ENCODE data around the gene TTF1.
"Not testable (repeated sequence)": the region's sequence is repeated elsewhere in the genome, so short reads cannot be mapped to it uniquely, and the experiment has no call there.

Gene TTF1

DNA sequence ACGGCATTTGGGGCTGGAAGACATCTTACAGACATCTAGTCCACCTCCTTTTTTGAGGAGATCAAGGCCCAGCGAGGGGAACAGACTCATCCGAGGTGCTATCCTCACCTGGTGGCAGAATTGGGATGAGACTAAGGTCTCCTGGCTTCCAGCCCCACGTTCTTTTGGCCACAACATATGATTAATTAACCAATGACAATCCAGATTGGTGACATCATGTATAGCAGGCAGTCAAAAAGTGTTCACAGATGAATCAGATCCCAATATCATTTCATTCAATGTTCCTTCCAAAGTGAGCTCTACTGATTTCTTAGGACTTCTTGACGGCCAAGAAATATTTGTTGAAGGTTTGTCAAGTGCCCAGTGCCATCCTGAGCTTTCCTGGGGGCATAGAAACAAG, 7.3 kb upstream of the TTF1 start:
- no peak for DNase-seq (ENCODE audit: low read depth)

DNA sequence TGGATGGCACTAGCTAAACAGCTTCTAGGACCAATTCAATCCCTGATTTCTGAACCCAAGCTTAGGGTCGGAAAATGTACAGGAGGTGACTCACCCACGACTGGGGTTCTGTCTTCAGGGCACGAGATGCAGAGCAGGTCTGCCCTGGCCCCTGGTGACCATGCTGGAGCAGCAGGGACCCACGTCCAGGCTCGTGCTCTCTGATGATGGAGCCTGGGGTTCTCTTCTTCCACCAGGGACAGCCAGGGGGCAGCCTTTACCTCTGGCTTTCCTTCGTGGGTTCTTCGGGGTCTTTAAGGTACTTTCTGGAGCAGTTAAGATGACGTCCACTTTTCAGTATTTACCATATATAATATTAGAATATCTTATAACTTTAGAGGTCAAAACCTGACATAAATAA, 5.4 kb upstream of the TTF1 start:
- DNase-seq (ENCODE audit: low read depth), result no peak

DNA sequence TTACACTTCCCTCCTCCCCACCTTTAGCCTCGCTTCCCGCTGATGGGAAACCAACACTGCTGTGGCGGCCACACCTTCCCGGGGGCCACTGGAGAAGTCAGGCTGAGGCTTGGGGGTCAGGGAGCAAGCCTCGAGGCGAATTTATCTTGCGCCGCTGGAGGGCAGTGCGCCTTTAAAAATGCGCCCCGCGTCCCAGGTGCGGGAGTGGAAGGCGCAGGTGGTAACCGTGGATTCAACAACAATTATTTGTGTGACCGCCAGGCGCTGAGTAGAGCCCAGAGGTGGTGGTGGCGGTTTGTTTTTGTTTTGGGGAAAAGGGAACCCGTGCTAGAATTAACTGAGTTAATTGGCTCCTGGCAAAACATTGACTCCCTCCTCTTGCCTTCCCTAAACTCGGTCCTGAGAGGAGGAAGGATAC, 4.5 kb upstream of the TTF1 start:
- DNase-seq (ENCODE audit: low read depth), result no peak

DNA sequence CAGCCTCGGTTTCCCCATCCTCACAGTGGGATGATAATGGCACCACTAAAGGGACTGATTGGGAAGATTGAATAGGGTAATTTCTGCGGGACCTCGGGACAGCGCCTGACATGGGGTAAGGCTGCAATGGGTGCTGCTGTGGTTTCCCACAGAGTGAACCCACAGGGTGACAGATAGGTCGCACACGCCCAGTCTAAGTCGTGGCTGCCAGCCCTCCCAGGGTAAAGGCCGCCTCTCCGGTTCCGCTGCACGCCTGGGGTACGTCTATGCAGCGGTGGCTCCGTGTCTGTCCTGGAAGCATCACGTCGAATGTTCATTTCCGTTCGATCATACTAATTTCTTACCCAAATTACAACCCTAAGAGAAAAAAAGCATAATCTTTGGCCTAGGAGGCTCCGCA, 4.0 kb upstream of the TTF1 start:
- DNase-seq (ENCODE audit: low read depth), result no peak

DNA sequence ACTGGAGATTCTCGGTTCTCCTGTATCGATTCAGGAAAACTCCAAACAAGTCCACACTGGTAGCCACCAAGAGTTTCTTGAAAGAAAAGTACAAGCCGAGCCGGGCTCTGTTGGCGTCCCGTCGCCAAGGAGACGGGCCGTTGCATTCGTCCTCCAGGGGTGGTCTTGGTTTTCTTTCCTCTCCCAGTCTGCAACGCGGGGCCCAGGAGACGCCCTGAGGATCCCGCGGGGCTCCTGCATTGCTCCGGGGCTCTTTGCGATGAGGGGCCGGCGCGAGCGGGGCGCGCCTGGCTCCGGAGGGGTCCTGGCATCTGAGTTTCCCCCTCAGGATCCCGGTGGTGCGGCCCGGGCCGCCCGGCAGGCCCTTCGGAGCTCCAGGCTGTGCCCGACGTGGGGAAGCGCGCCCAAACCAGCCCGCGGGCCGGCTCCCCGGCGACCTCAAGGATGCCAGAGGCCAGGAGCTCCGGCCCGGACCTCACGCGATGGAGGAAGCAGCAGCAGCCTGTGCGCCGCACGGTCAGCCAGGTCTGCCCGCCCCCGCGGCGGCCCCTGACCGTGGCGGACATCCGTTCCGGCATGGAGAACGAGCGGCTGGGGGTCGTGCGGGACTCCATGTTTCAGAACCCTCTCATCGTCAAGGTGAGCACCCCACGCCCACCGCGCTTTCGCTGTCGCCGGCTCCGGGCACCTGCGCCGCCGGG, 3.3 kb upstream of the TTF1 start, which contains the start of gene CFAP77:
Gene CFAP77, plus strand, starts transcription at position 384 of the 701 bp plus-strand sequence. Its CDS starts 61 bp downstream, at position 445.
- peak; percentile 28 for DNase-seq (ENCODE audit: low read depth)

DNA sequence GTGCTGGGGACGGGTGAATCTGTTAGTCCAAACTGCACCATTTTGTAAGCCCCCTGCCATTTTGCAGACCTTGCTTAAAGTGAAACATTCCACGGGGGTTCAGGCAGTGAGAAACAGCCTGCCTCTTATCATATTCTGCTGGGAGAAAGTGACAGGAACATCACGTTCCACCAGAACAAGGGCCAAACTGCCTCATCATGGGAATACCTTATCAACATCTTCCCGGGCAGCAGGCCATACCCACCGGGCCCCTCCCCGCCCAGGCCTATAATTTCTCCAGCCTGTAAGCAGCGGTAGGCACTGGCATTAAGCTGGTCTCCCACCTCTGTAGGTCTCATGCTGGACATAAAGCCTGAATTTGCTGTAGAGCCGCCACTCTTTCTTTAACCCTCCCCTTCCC, 1.9 kb upstream of the TTF1 start:
- DNase-seq (ENCODE audit: low read depth), result no peak

DNA sequence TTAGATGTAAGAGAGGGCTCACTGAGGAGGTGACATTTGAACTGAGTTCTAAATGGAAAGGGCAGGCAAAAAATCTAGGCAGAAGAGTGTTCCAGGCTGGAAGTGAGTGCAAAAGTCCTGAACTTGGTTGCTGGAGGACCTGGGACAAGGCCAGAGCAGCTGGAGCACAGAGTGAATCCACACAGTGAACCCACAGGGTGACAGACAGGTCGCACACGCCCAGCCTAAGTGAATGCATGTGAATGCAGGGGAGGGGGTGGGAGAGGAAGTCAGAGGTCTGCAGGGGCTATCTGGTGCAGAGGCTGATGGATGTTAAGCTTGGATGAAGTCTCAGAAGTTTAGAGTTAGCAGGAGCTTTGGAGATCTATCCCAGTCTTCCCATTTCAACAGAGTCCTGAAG, 556 bp upstream of the TTF1 start:
- no peak for DNase-seq (ENCODE audit: low read depth)

DNA sequence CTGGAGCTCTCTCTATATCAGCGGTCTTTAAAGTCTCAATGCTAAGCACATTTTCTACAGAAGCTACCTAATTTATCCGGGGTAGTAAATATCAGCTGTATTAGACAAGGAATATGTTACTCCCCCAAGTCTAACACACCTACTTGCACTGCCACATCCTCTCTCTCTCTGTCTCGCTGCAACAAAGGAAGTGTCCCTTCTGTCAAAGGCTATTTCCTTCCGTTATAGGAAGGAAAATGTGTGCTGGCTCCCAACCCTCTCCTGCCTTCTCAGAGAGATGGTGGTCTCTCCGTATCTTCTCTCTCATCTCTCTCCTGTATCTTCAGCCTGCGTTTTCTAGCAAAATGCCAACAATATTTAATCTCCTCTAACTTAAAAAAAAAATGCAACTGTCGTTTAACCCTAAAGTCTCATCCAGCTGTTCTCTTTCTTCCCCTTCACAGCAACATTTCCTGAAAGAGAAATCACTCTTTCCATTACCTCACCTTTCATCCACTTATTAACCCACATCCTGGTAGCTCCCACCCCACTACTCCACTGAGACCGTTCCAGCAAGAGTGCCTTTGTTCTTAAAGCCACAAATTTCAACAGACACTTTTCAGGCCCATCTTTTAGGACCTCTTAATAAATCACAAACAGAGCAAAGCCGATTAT, 2.3 kb downstream of the TTF1 start:
- no peak for DNase-seq (ENCODE audit: low read depth)

DNA sequence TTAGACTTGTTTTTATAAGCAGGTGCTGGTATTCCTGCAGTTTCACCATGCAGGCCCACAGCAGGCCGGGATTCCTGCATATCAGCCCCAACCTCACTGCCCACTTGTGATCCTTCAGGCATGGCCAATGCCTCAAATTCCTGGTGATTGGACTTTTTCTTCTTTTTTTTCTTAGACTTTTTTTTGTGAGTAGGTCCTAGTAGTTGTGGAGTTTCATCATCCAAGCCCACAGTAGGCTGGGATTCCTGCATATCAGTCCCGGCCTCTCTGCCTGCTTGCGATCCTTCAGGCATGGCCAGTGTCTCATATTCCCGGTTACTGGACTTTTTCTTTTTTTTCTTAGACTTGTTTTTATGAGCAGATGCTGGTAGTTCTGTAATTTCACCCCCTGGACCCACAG, 4.8 kb downstream of the TTF1 start:
- DNase-seq (ENCODE audit: low read depth), result no peak

DNA sequence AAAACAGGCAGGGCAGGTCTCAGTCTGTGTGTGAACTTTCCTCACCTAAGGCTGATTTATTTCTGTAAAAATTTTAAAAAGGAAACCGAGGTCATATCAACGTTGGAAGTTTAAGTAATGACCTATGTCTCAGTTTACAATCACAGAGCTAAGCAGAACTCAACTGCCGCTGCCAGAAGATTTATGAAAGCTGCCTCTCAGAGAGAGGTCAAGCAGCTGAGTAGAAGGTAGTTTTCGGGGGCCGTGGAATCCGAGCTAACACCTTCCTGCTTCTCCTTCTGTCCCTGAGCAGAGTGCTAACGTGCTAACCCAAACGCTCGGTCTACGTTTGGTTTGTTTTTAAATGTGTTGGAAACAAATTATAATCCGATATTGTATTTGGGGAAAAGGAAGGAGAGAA, 11.1 kb downstream of the TTF1 start:
- no peak for DNase-seq (ENCODE audit: low read depth)

DNA sequence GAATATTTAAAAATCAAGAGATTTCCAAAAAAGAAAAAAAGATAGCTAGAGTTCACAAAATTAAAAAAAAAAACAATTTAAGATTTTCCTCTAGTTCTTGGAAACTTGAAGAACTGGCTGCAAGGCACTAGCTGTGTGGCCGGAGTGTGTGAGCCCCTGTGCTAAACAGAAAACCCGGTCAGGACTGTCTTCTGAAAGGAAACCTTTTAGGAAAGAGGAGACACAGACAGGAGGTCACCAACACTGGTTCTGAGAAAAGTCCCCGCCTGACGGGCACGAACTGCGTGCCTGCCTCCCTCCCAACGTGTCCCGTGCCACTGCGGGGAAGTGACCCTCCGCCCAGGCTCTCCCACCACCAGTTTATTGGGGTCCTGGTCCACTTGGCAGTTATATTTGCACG, 15.2 kb downstream of the TTF1 start:
- no peak for DNase-seq (ENCODE audit: low read depth)

DNA sequence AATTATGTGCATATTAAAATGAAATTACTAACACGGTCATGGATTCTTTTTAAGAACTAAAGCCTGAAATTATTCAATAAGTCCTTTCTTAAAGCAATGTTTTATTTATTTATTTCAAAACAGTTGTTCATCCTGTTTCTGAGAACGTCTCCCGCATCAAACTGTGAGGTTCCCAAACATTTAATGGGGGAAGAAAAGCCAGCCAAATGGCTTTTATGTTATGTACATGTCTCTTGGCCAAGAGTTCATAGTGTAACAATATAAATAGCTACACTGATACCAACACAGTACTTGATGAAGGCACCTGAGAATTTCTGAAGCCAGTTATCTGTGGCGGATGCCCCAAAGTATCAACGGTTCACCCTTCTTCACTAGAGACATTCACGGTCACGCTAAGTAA, 15.7 kb downstream of the TTF1 start:
- no peak for DNase-seq (ENCODE audit: low read depth)

DNA sequence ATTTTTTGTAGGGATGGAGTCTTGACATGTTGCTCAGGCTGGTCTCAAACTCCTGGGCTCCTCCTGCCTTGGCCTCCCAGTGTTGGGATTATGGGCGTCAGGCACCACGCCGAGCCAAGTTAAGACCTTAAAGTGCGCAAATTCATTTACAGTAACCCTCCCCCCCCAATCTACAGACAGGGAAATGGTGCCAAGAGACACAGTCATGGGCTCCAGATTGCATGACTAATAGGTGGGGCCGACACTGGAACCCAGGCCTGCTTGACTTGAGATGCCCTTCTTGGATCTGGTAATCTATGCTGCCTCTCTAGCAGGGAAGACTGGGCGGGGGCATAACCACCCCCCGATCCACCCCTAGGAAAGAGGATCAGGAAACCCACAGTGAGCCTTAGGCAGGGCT, 19.5 kb downstream of the TTF1 start:
- DNase-seq (ENCODE audit: low read depth), result no peak

DNA sequence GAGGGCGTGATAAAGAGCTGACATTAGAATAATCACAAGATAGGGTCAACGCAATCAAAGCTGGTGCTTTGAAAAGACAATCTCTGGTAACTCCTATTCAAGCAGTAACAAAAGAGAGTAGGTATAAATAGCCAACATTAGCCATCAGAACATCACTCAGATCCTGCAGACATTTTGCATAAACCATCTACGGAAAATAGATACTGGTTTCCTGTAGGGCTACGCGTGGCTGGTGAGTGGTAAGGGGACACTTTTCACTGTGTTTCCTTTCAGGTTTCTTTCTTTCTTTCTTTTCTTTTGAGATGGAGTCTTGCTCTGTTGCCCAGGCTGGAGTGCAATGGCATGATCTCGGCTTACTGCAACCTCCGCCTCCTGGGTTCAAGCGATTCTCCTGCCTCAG, 22.3 kb downstream of the TTF1 start:
- no peak for DNase-seq (ENCODE audit: low read depth)

DNA sequence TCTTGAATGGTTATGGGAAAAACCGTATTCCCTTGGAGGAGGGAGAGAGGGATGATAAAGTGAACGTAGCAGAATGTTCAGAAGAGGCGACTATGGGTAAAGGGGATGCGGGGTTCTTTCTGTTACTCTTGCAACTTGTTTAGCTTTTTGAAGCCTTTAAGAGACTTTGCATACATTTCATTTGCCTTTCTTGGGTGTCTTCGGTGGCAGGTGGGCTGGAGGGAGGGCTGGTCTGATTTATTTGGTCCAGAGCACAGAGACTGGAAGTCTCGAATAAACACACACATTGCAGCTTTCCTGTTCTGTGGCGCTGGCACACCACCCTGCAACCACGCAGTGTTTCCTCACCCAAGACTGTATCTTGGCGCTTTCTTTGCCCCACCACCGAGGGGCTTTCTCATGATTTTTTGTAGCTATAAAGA, 23.2 kb downstream of the TTF1 start:
- DNase-seq (ENCODE audit: low read depth), result no peak

DNA sequence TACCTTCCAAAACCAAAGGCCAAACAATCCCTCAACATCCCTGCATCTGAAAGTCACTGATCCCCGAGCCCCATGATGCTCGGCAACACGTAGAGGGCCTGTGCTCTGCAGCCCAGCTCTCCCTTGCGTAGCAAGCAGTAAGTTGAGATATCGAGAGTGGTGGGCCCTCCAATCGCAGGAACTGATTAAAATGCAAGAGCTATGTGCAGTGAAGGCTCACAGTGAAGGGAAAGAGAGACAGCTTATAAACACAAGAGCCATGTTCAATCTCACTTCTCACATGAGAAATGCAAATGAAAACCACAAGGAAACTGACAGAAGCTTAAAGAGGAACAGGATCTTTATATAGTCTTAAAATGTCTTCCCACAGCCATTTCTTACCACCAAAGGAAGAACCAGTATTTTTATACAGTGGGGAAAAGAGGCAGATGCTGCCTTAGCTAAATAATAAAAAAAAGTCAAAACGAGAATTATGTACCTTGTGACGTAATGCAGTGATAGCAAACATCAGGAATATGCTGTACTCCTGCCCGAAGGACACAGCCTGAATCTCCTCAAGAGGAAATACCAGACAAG, 24.6 kb downstream of the TTF1 start:
- DNase-seq (ENCODE audit: low read depth), result no peak

DNA sequence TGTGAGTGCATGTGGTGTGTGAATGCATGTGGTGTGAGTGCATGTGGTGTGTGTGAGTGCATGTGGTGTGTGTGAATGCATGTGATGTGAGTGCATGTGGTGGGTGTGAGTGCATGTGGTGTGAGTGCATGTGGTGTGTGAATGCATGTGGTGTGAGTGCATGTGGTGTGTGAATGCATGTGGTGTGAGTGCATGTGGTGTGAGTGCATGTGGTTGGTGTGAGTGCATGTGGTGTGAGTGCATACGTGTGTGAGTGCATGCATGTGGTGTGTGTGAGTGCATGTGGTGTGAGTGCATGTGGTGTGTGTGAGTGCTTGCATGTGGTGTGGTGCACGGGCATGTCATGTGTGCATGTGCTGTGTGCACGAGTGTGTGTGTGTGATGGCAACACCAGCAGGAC, 28.2 kb downstream of the TTF1 start:
- not testable (repeated sequence) for DNase-seq (ENCODE audit: low read depth)

DNA sequence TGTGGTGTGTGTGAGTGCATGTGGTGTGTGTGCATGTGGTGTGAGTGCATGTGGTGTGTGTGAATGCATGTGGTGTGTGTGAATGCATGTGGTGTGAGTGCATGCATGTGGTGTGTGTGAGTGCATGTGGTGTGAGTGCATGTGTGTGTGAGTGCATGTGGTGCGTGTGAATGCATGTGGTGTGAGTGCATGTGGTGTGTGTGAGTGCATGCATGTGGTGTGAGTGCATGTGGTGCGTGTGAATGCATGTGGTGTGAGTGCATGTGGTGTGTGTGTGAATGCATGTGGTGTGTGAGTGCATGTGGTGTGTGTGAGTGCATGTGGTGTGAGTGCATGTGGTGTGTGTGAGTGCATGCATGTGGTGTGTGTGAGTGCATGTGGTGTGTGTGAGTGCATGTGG, 28.9 kb downstream of the TTF1 start:
- not testable (repeated sequence) for DNase-seq (ENCODE audit: low read depth)

DNA sequence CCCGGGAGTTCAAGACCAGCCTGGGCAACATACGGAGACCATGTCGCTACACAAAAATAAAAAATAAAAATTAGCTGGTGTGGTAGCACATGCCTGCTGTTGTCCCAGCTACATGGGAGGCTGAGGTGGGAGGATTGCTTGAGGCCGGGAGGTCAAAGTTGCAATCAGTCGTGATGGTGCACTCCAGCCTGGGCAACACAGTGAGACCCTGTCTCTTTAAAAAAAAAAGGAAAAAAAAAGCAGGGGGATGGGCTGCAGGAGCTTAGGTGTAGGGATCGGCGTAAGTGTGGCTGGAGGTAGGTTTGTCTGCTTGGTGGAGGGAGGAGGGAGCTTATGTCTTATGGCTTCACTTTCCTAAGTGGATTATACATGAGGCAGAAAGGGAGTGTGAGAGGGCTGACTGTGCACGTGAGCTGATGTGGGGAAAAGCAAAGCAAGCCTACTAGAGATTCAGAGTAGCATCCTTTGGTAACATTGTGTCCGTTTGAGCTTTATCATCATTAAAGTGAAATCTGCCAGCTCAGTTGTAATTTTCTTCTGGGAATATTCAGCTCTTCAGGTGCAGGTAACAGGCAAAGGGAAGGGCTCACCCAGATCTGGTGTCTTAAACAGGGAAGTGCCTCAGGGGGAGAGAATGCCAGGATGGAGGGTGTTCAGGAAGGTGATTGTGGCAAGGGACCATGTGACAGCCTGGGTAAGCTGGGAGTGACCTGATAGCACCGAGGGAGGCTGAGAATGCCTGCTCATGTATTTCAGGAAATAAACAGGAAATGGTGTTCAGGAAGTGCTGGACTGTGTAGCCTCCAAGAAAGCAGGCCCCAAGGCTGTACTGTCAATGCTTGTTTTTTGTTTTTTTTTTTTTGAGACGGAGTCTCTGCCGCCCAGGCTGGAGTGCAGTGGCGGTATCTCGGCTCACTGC, 34.2 kb downstream of the TTF1 start:
- no peak for DNase-seq (ENCODE audit: low read depth)

DNA sequence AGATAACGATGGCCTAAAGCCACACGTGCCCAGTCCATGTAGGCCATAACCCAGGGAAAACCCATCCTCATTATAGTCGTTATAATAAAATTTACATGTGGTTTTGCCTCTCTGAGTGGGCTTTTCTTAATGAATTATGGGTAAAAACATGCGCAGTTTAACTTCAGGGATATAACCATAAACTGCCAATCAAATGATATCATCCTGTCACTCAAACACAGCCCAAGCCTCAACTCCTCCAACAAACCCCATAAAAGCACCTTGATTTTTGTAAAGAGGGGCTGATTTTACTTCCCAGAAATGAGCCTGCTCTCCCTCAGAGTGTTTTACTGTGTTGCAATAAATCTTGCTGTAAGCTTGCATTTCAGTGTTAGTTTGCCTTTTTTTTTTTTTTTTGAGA, 36.0 kb downstream of the TTF1 start:
- DNase-seq (ENCODE audit: low read depth), result no peak

DNA sequence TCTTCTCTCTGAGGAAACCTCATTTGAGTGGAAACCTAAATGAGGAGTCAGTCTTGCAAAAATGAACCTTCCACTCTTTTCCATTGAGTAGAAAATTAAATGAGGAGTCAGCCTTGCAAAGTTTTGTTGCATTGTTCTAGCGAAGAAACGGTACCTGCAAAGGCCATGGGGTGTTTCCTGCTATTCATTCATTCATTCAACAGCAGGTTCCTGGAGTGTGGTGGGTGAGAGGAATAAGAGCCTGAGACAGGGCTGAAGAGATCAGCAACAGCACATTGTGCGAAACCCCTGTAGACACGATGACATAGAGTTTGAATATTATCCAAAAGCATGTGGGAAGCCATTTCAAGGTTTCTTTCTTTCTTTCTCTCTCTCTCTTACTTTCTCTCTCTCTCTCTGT, 37.2 kb downstream of the TTF1 start:
- DNase-seq (ENCODE audit: low read depth), result no peak

DNA sequence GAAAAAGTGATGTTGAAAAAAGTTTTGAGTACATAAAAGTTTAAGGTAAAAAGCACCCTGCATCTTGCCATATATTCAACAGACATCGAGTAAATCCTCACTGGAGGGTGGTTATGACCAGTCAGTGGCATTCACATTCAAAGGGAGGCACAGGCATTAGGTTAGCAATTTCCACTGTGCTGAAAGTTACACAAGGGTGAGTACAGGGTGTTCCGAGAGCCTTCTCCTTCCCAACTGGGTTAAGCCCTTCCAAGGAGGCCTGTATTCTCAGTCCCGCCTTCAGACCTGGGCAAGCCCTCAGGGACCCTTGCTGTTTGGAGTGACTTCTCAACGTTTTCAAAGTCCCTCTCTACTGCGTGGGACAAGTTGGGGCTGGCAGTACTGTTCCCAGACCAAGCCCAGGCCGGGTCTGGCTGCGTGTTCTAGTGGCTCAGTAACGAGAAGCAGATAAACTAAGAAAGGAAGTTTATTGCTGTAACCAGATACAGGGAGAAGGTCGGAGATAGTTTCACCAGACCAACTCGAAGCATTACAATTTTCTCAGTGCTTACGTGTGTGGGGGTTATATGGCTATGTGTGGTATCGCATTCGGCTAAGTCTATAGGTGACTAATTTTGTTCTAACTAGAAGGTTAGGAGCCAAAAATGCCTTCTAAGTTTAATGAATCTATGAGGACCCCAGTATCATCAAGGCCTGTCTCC, 38.9 kb downstream of the TTF1 start:
- DNase-seq (ENCODE audit: low read depth), result no peak

Data from stromal cell of bone marrow (primary cell).